K562 (cell line): Measurements from ENCODE around the gene MRPL2. TPM values are rescaled to one million over a fixed set of nuclear protein-coding genes. Genes with fewer than 3 reads are reported as not detected.

Experiments
- ATAC-seq: fragments of 200-7000 bp; cut with Tn5 transposase; 3 replicates; pipeline ENCODE4 v1.9.1; 2020; ENCODE audit warnings: moderate library complexity
- BruUV-seq: library from RNA; stranded (reverse); fragments of 400-500 nt; replicated peaks from 2 replicates; lab custom pipeline; 2021; lab: Mats Ljungman, UMichigan
- CTCF ChIA-PET: fragments of 300-600 bp; formaldehyde crosslinking; extraction: SDS; loops from one replicate; lab custom pipeline; 2021; ENCODE audit warnings: low intra/inter-chr PET ratio; lab: Yijun Ruan, JAX
- POLR2A ChIA-PET: fragments of 300-600, 350-650 bp; sonication (Branson Sonifier 250); formaldehyde crosslinking; extraction: SDS; loops from one replicate; lab custom pipeline; 2021; ENCODE audit warnings: antibody characterized with exemption, inconsistent platforms; lab: Yijun Ruan, JAX
- DNase-seq, 4 experiments: peaks; one replicate each; pipeline versions ENCODE4 v3.0.0 to v3.0.0-alpha.2; 2011 to 2018; ENCODE audit warnings: low spot score in 3 of 4, mixed read lengths in 3 of 4; ENCODE audit errors: extremely low read depth in 1 of 4
- FAIRE-seq: peaks from 2 replicates; lab custom pipeline; 2011; peaks lifted over from hg19 to GRCh38; lab: Jason Lieb, UNC
- H2AFZ ChIP-seq: 2 replicates; pipeline ENCODE4 v1.6.0; 2011; ENCODE audit warnings: low read depth, low read length, control low read depth, inconsistent platforms
- H3K27ac ChIP-seq: fragments of 200-600 bp; 3 replicates; pipeline ENCODE4 v1.8.0; 2011; ENCODE audit warnings: low read depth, mild to moderate bottlenecking, control low read depth, inconsistent platforms, low read length, moderate library complexity, mixed read lengths; ENCODE audit errors: extremely low read depth
- H3K27me3 ChIP-seq, 2 experiments: fragments of 300-600 bp in 1 of 2; 2 replicates in 1 of 2; 3 replicates in 1 of 2; pipeline versions ENCODE4 v1.6.0 to v1.8.0; 2011; ENCODE audit warnings: inconsistent platforms in 2 of 2, low read length in 2 of 2, mild to moderate bottlenecking in 1 of 2, mixed read lengths in 1 of 2, moderate library complexity in 1 of 2; ENCODE audit not compliant: control insufficient read depth in 2 of 2, insufficient read depth in 2 of 2
- H3K36me3 ChIP-seq: fragments of 300-600 bp; 3 replicates; pipeline ENCODE4 v1.8.0; 2011; ENCODE audit warnings: mild to moderate bottlenecking, low read length, inconsistent platforms; ENCODE audit not compliant: control insufficient read depth, insufficient read depth
- H3K4me1 ChIP-seq, 2 experiments: fragments of 200-600 bp in 1 of 2; replicated peaks in 1 of 2; 2 replicates in 1 of 2; 3 replicates in 1 of 2; pipeline versions ENCODE4 v1.5.1 to v1.8.0; 2011; ENCODE audit warnings: inconsistent platforms in 2 of 2, low read length in 2 of 2, mild to moderate bottlenecking in 1 of 2, mixed read lengths in 1 of 2, moderate library complexity in 1 of 2; ENCODE audit not compliant: control insufficient read depth in 2 of 2, insufficient read depth in 2 of 2
- H3K4me2 ChIP-seq: 2 replicates; pipeline ENCODE4 v1.6.1; 2011; ENCODE audit warnings: low read length, control low read depth, inconsistent platforms, mixed read lengths; ENCODE audit not compliant: insufficient read depth
- H3K4me3 ChIP-seq: fragments of 200-600 bp; sonication (generic), shearing (Covaris generic); 2 replicates; pipeline ENCODE4 v1.5.1; 2016; ENCODE audit warnings: control low read depth, inconsistent platforms
- H3K79me2 ChIP-seq: fragments of 200-600 bp; 3 replicates; pipeline ENCODE4 v1.8.0; 2011; ENCODE audit warnings: low read length, inconsistent platforms; ENCODE audit not compliant: control insufficient read depth, insufficient read depth
- H3K9ac ChIP-seq, 2 experiments: 2 replicates each; pipeline versions ENCODE4 v1.6.0 to v1.6.1; 2011; ENCODE audit warnings: low read depth in 2 of 2, low read length in 2 of 2, control low read depth in 1 of 2, inconsistent platforms in 1 of 2, mild to moderate bottlenecking in 1 of 2, mixed read lengths in 1 of 2; ENCODE audit not compliant: insufficient read depth in 1 of 2
- H3K9me1 ChIP-seq: one replicate; pipeline ENCODE4 v1.6.0; 2011; ENCODE audit warnings: inconsistent platforms, mild to moderate bottlenecking, low read length, moderate library complexity; ENCODE audit not compliant: control insufficient read depth, insufficient read depth
- H3K9me3 ChIP-seq: replicated peaks from 2 replicates; pipeline ENCODE4 v1.5.1; 2011; ENCODE audit warnings: low read depth, low read length, inconsistent platforms; ENCODE audit not compliant: control insufficient read depth, insufficient read depth
- H4K20me1 ChIP-seq: replicated peaks from 2 replicates; pipeline ENCODE4 v1.6.1; 2011; ENCODE audit warnings: low read length, inconsistent platforms, mixed read lengths; ENCODE audit not compliant: control insufficient read depth, insufficient read depth
- KDM4B ChIP-seq, 2 experiments: fragments of 450-650 bp in 1 of 2; sonication (generic) in 1 of 2; IDR thresholded peaks; 2 replicates each; pipeline ENCODE4 v1.6.1; 2016 to 2017; ENCODE audit warnings: borderline replicate concordance in 2 of 2, antibody characterized with exemption in 1 of 2, low read depth in 1 of 2, mild to moderate bottlenecking in 1 of 2
- SMARCB1 ChIP-seq: IDR thresholded peaks from 2 replicates; pipeline ENCODE4 v1.6.1; 2011; ENCODE audit warnings: improper control_type of control experiment, low read depth; ENCODE audit not compliant: insufficient read length
- TGIF2 ChIP-seq: sonication (generic); formaldehyde crosslinking; IDR thresholded peaks from 2 replicates; pipeline ENCODE4 v1.8.1; 2022; ENCODE audit warnings: mild to moderate bottlenecking, missing genetic modification reagents, moderate library complexity
- ZKSCAN1 ChIP-seq: fragments of 150-350 bp; IDR thresholded peaks from 2 replicates; pipeline ENCODE4 v1.6.1; 2016; ENCODE audit warnings: low read depth, low read length
- WGBS: fragments of 100-300 bp; shearing (Covaris generic); methylation state at CpG from one replicate; pipeline ENCODE4 v1.1.6; 2016; ENCODE audit warnings: low coverage, mixed read lengths; ENCODE audit not compliant: insufficient coverage; ENCODE audit errors: missing lambda C conversion rate; 5-methylcytosine and 5-hydroxymethylcytosine counted together
- in situ Hi-C: fragments of 300-500 bp; cut with MboI; formaldehyde crosslinking; loops from 4 replicates; pipeline ENCODE4 v1.15.0; 2018; ENCODE audit warnings: inconsistent platforms, mixed read lengths
- intact Hi-C: fragments of 100-400 bp; cut with micrococcal nuclease; formaldehyde crosslinking; loops from 2 replicates; pipeline ENCODE4 v1.14.2; 2022
- polyA plus RNA-seq, 8 experiments: library from polyadenylated mRNA; depleted of rRNA in 4 of 8; stranded (reverse) in 5 of 8; unstranded in 3 of 8; fragments of >200 nt; fragmentation: Nextera tagmentation in 2 of 8; fragmentation: Illumina TruSeq in 1 of 8; extraction: Ambion mirVana in 2 of 8; extraction: Trizol in 1 of 8; gene quantifications; 2 replicates each; pipeline versions ENCODE4 v1.2.1 to v1.2.3, GENCODE V29; 2011 to 2014; ENCODE audit warnings: inconsistent platforms in 1 of 8, missing spikeins in 1 of 8
- total RNA-seq, 7 experiments: library from RNA; depleted of rRNA in 6 of 7; stranded (reverse); fragments of >200 nt in 6 of 7; fragmentation: Illumina TruSeq in 2 of 7; extraction: Trizol in 2 of 7; gene quantifications; 2 replicates each; pipeline versions ENCODE4 v1.2.1 to v1.2.3, GENCODE V29; 2011 to 2021; ENCODE audit warnings: low replicate concordance in 1 of 7
- TF ChIP-seq, protein P1 (sequence below): fragments of 200-800 bp; sonication (Bioruptor generic); IDR thresholded peaks from 2 replicates; pipeline ENCODE4 v1.6.1; 2017; ENCODE audit warnings: missing genetic modification characterization, missing compliant biosample characterization

Gene MRPL2
- total and polyA plus RNA-seq, 9 of the 15 experiments (the other 6 are each of a cell fraction or from before 2014, with no cell fraction given) = 63.1 to 262 (median 121) TPM

DNA sequence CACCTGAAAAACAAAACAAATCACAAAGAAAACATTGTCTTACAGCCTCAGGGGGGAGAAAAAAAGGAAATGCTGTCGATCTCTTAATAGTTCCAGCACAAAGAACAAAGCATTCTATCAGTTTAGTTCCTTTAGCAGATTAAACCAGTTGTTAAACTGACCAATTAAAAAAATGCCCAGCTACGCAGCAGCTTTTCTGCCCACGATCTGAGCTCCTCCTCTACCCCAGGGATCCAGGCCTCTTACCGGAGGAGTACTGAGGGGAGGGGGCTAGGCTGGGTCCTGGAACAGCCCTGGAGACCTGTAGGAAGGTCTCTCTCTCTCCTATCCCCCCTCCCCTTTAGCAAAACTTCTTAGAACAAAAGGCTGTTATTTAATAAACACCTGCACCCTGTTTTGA lies 30.2 kb upstream of the MRPL2 start:
- Histone ChIP-seq H3K9me3 (no peaks in the 10 kb centered on the region), H3K4me1 (peaks cover 3 to 4% of the 10 kb centered on the region in 2 experiments; a peak in 3 of 5 replicates), H4K20me1 (no peaks in the 10 kb centered on the region), H3K36me3 (no peaks in the 10 kb centered on the region), H3K4me2 (no peak overlapping the region), H3K27me3 (peaks cover 0 to 3% of the 10 kb centered on the region in 2 experiments; a peak in 2 of 5 replicates), H3K9ac (no peak overlapping the region), H3K27ac (no peak overlapping the region), H3K4me3 (no peak overlapping the region), H3K79me2 (no peaks in the 10 kb centered on the region), H3K9me1 (peaks cover 3% of the 10 kb centered on the region), H2AFZ (0 out of 2 replicates have a peak overlapping the region, but pooled peaks have one; percentile 6)
- CTCF ChIA-PET = no interaction called here
- no peak for ATAC-seq
- TF ChIP-seq, protein P1, sequence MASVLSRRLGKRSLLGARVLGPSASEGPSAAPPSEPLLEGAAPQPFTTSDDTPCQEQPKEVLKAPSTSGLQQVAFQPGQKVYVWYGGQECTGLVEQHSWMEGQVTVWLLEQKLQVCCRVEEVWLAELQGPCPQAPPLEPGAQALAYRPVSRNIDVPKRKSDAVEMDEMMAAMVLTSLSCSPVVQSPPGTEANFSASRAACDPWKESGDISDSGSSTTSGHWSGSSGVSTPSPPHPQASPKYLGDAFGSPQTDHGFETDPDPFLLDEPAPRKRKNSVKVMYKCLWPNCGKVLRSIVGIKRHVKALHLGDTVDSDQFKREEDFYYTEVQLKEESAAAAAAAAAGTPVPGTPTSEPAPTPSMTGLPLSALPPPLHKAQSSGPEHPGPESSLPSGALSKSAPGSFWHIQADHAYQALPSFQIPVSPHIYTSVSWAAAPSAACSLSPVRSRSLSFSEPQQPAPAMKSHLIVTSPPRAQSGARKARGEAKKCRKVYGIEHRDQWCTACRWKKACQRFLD (CRISPR knock-in tag) = no peak
- TF ChIP-seq KDM4B (IDR thresholded peaks at IDR 0.05; ENCODE audit: borderline replicate concordance in 2 of 2, low read depth in 1 of 2) = no peak
- TF ChIP-seq ZKSCAN1 = no peak
- TF ChIP-seq SMARCB1 = no peak
- TF ChIP-seq TGIF2 (CRISPR knock-in tag) = no peak
- no peak for FAIRE-seq
- POLR2A ChIA-PET = interaction anchor here (0.6 to 1.6 kb wide), 5 partner anchors 29 to 1175 kb away, joined by 3 to 5 read pairs (median 3); no protein-coding TSS in a partner anchor
- in situ Hi-C loops = no loop called here
- no peak for DNase-seq
- WGBS = 34% methylated on average over 4 of the region's 4 CpGs
- intact Hi-C loops = no loop called here
- BruUV-seq = no TSS peak
